NT2/D1 (cell line): ENCODE data around the gene TNNT2.

Experiments used
- YY1 ChIP-seq: IDR thresholded peaks from 2 replicates; pipeline ENCODE4 v1.6.1; 2011; ENCODE audit not compliant: insufficient read length, insufficient read depth
- ZNF274 ChIP-seq: IDR thresholded peaks from 2 replicates; pipeline ENCODE4 v1.6.1; 2011; ENCODE audit warnings: mild to moderate bottlenecking, low read depth, low read length

GRCh38 chr1:201375169-201375568 is 2.3 kb downstream of the TNNT2 start:
- TF ChIP-seq YY1 (peak; percentile 18), ZNF274 (no peak)
